Transverse colon (tissue), 4 donors: ENCODE data around the gene OMA1.

Source experiments
- CTCF ChIP-seq, 5 experiments: fragments of 200-600 bp in 3 of 5; fragments of 450-650 bp in 2 of 5; sonication (generic) in 3 of 5; IDR thresholded peaks; 1 replicate in 2 of 5; 2 replicates in 3 of 5; pipeline ENCODE4 v1.5.1; 2016 to 2017; ENCODE audit warnings: antibody characterized with exemption in 5 of 5, inconsistent platforms in 3 of 5, mild to moderate bottlenecking in 2 of 5, moderate library complexity in 1 of 5
- EP300 ChIP-seq: sonication (generic); formaldehyde crosslinking; IDR thresholded peaks from one replicate; pipeline ENCODE4 v1.6.1; 2017; ENCODE audit warnings: antibody characterized with exemption, low read depth
- POLR2A ChIP-seq: fragments of 450-650 bp; IDR thresholded peaks from one replicate; pipeline ENCODE4 v1.6.1; 2016; ENCODE audit warnings: antibody characterized with exemption, mild to moderate bottlenecking, moderate library complexity
- POLR2AphosphoS5 ChIP-seq, 3 donors: sonication (generic); formaldehyde crosslinking; IDR thresholded peaks; one replicate each; pipeline ENCODE4 v1.6.1; 2016; ENCODE audit warnings: antibody characterized with exemption in 3 of 3

GRCh38 chr1:58577654-58578030 lies 31.1 kb upstream of the OMA1 start:
- no peak for TF ChIP-seq POLR2A
- no peak for TF ChIP-seq CTCF (IDR thresholded peaks at IDR 0.05)
- TF ChIP-seq POLR2AphosphoS5 (IDR thresholded peaks at IDR 0.05), result no peak
- no peak for TF ChIP-seq EP300
